Mammary epithelial cell (primary cell): Measurements from ENCODE around the gene DNMT3A.

ENCODE experiments used
- EZH2 ChIP-seq: IDR thresholded peaks from 2 replicates; pipeline ENCODE4 v1.6.1; 2012; ENCODE audit warnings: low read length, inconsistent platforms, borderline replicate concordance
- TF ChIP-seq, protein P1 (sequence below), 2 donors: IDR thresholded peaks in 1 of 2; conservative IDR thresholded peaks in 1 of 2; 2 replicates each; pipeline ENCODE4 v1.5.1; 2011 to 2012; ENCODE audit warnings: inconsistent platforms in 2 of 2, low read length in 2 of 2, mild to moderate bottlenecking in 2 of 2, control low read depth in 1 of 2, low read depth in 1 of 2; ENCODE audit not compliant: insufficient read depth in 1 of 2; ENCODE audit errors: extremely low read depth in 1 of 2

GRCh38 chr2:25202275-25202674, 139.4 kb downstream of the DNMT3A start:
- TF ChIP-seq, protein P1, sequence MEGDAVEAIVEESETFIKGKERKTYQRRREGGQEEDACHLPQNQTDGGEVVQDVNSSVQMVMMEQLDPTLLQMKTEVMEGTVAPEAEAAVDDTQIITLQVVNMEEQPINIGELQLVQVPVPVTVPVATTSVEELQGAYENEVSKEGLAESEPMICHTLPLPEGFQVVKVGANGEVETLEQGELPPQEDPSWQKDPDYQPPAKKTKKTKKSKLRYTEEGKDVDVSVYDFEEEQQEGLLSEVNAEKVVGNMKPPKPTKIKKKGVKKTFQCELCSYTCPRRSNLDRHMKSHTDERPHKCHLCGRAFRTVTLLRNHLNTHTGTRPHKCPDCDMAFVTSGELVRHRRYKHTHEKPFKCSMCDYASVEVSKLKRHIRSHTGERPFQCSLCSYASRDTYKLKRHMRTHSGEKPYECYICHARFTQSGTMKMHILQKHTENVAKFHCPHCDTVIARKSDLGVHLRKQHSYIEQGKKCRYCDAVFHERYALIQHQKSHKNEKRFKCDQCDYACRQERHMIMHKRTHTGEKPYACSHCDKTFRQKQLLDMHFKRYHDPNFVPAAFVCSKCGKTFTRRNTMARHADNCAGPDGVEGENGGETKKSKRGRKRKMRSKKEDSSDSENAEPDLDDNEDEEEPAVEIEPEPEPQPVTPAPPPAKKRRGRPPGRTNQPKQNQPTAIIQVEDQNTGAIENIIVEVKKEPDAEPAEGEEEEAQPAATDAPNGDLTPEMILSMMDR (conservative IDR thresholded peaks at IDR 0.05 in 1 of 2, IDR thresholded peaks at IDR 0.05 in 1 of 2; ENCODE audit: extremely low read depth in 1 of 2, insufficient read depth in 1 of 2, low read depth in 1 of 2, low read length in 2 of 2) = no peak
- TF ChIP-seq EZH2 = no peak
